GM19099 (cell line): Measurements from ENCODE around the gene TNFAIP8L3.

ENCODE experiments used
- POLR2A ChIP-seq: IDR thresholded peaks from 3 replicates; pipeline ENCODE4 v1.6.1; 2011; ENCODE audit warnings: low read depth; ENCODE audit not compliant: insufficient read length; ENCODE audit errors: extremely low read depth

The TNFAIP8L3 gene

GRCh38 chr15:51126842-51127241 is 32.1 kb upstream of the TNFAIP8L3 start:
- no peak for TF ChIP-seq POLR2A

- no peak for TF ChIP-seq POLR2A
Measured at GRCh38 chr15:51121631-51122225, 27.0 kb upstream of the TNFAIP8L3 start.

- no peak for TF ChIP-seq POLR2A
Measured at GRCh38 chr15:51121118-51121517, 26.4 kb upstream of the TNFAIP8L3 start.

- no peak for TF ChIP-seq POLR2A
Measured at GRCh38 chr15:51119120-51119519, 24.4 kb upstream of the TNFAIP8L3 start.

GRCh38 chr15:51117270-51117669 is 22.6 kb upstream of the TNFAIP8L3 start:
- no peak for TF ChIP-seq POLR2A

- no peak for TF ChIP-seq POLR2A
Measured at GRCh38 chr15:51114437-51115119, 19.9 kb upstream of the TNFAIP8L3 start.

GRCh38 chr15:51112078-51112477 is 17.4 kb upstream of the TNFAIP8L3 start:
- no peak for TF ChIP-seq POLR2A

GRCh38 chr15:51111061-51111460 is 16.4 kb upstream of the TNFAIP8L3 start:
- no peak for TF ChIP-seq POLR2A

- TF ChIP-seq POLR2A = no peak
Measured at GRCh38 chr15:51110171-51110570, 15.5 kb upstream of the TNFAIP8L3 start.

GRCh38 chr15:51108933-51109550 is 14.3 kb upstream of the TNFAIP8L3 start:
- TF ChIP-seq POLR2A = no peak

GRCh38 chr15:51107612-51108011 is 12.9 kb upstream of the TNFAIP8L3 start:
- no peak for TF ChIP-seq POLR2A

- TF ChIP-seq POLR2A = no peak
Measured at GRCh38 chr15:51106481-51106880, 11.8 kb upstream of the TNFAIP8L3 start.

GRCh38 chr15:51105430-51106016 is 10.8 kb upstream of the TNFAIP8L3 start:
- no peak for TF ChIP-seq POLR2A

GRCh38 chr15:51104512-51104911 is 9.8 kb upstream of the TNFAIP8L3 start:
- no peak for TF ChIP-seq POLR2A

- TF ChIP-seq POLR2A = no peak
Measured at GRCh38 chr15:51103330-51103729, 8.6 kb upstream of the TNFAIP8L3 start.

- no peak for TF ChIP-seq POLR2A
Measured at GRCh38 chr15:51100785-51101489, 6.2 kb upstream of the TNFAIP8L3 start.

- no peak for TF ChIP-seq POLR2A
Measured at GRCh38 chr15:51099185-51099584, 4.5 kb upstream of the TNFAIP8L3 start.
